KBM-7 (cell line): Measurements from ENCODE around the gene PRKAR1B.

Experiments
- DNase-seq: peaks from one replicate; pipeline ENCODE4 v3.0.0-alpha.2; 2015
- in situ Hi-C: fragments of 300-500 bp; cut with MboI; formaldehyde crosslinking; loops from 2 replicates; pipeline ENCODE4 v1.14.3; 2020; ENCODE audit warnings: low sequenced_read_pairs, low pct_unique_long_range_greater_than_20kb, mixed read lengths

PRKAR1B gene

GRCh38 chr7:502296-502695 is 224.8 kb downstream of the PRKAR1B start:
- in situ Hi-C loops: no loop called here
- DNase-seq: no peak

DNA sequence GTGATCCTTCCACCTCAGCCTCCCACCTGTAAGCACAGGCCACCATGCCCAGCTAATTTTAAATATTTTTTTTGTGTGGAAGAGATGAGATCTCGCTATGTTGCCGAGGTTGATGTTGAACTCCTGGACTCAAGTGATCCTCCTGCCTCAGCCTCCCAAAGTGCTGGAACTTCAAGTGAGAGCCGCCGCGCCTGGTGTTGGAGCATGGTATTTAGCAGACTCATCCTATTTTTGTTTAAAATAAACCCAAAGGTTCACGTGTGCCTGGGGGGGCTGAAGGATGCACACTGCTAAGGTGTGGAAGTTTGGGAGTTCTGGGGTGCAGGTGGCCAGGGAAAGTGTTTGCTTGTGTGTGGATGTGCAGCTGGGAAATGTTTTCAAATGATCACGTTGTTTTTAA is 225.6 kb downstream of the PRKAR1B start:
- in situ Hi-C loops: no loop called here
- DNase-seq: no peak

- no peak for DNase-seq
- in situ Hi-C loops: no loop called here
Measured at GRCh38 chr7:500521-501420, 226.3 kb downstream of the PRKAR1B start.

DNA sequence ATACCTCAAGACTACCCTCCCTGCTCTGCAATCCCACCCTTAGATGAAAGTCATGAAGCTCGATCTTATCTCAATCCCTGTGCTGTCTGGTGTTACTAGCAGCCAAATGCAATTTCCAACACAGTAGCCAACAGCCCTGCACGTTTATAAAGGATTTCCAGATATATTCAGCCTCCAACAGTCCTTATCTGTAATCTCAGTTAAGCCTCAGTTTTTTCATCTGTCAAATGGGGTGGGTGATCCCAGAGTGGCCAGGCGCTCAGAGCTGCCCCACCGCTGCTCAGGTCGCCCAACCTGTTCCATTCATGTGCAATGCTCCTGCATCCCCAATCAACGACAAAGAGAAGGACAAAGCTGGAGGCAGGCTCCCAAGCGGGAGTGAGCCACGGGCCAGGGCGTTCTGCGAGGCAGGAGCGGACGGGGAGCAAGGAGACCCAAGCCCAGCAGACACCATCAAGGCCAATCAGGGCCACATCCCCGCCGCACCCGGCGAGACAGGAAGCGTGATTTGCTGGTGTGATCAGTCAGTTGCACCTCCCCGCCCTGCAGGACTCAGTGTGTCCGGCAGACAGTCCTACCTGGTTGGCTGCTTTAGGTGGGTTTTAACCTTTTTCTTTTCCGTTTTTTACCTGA is 227.1 kb downstream of the PRKAR1B start:
- in situ Hi-C loops: no loop called here
- DNase-seq: no peak
